ENCODE data around the gene ZBTB5. TPM values are rescaled to one million over a fixed set of nuclear protein-coding genes. Genes with fewer than 3 reads are reported as not detected.

Gene ZBTB5
- total and polyA plus RNA-seq, 2 of the 13 experiments (the other 11 are each of a cell fraction or from before 2014, with no cell fraction given) = 12.5 to 20.5 TPM

- TF ChIP-seq ZNF512B (CRISPR knock-in tag; IDR thresholded peaks at IDR 0.05; ENCODE audit: borderline replicate concordance) = no peak
- no peak for TF ChIP-seq NFATC3 (CRISPR knock-in tag; IDR thresholded peaks at IDR 0.05)
- TF ChIP-seq ZNF282 (IDR thresholded peaks at IDR 0.05; ENCODE audit: partially characterized antibody) = no peak
- peak; percentile 35; the same call in 1 of the 2 replicates for TF ChIP-seq ZNF556 (CRISPR knock-in tag; IDR thresholded peaks at IDR 0.05; ENCODE audit: borderline replicate concordance)
- no peak for TF ChIP-seq ZNF724P (CRISPR knock-in tag; IDR thresholded peaks at IDR 0.05; ENCODE audit: borderline replicate concordance)
- TF ChIP-seq ZSCAN31 (CRISPR knock-in tag; IDR thresholded peaks at IDR 0.05; ENCODE audit: low read depth) = no peak
- TF ChIP-seq ATF5 (CRISPR knock-in tag; IDR thresholded peaks at IDR 0.05; ENCODE audit: low read depth) = no peak
- no peak for TF ChIP-seq ZNF777 (CRISPR knock-in tag; IDR thresholded peaks at IDR 0.05)
- no peak for TF ChIP-seq MEIS2 (CRISPR knock-in tag; IDR thresholded peaks at IDR 0.05)
- no peak for TF ChIP-seq THAP9 (CRISPR knock-in tag; IDR thresholded peaks at IDR 0.05; ENCODE audit: borderline replicate concordance)
- no peak for TF ChIP-seq ZBTB7B (CRISPR knock-in tag; IDR thresholded peaks at IDR 0.05)
- no peak for TF ChIP-seq CHD4 (IDR thresholded peaks at IDR 0.05; ENCODE audit: borderline replicate concordance, low read length)
- no peak for TF ChIP-seq SSRP1 (CRISPR knock-in tag; IDR thresholded peaks at IDR 0.05)
- TF ChIP-seq ZNF30 (CRISPR knock-in tag; IDR thresholded peaks at IDR 0.05) = no peak
- no peak for TF ChIP-seq MBD4 (IDR thresholded peaks at IDR 0.05; ENCODE audit: borderline replicate concordance, low read length)
- no peak for TF ChIP-seq ZNF660 (CRISPR knock-in tag; IDR thresholded peaks at IDR 0.05; ENCODE audit: borderline replicate concordance, low read depth)
- no peak for TF ChIP-seq NCOA2 (CRISPR knock-in tag; IDR thresholded peaks at IDR 0.05)
- TF ChIP-seq ETV5 (CRISPR knock-in tag; IDR thresholded peaks at IDR 0.05; ENCODE audit: borderline replicate concordance) = 0 out of 2 replicates have a peak, but pooled peaks have one; percentile 9
- 0 out of 2 replicates have a peak, but pooled peaks have one; percentile 34 for TF ChIP-seq HNF4G (IDR thresholded peaks at IDR 0.05; ENCODE audit: borderline replicate concordance, low read depth, low read length)
- peak; percentile 63 for TF ChIP-seq HNF4G (CRISPR knock-in tag; IDR thresholded peaks at IDR 0.05; ENCODE audit: borderline replicate concordance, low read depth)
- peak; percentile 59 for TF ChIP-seq TEAD3 (CRISPR knock-in tag; optimal IDR thresholded peaks at IDR 0.05; ENCODE audit: borderline replicate concordance)
Observed at GRCh38 chr9:37410969-37411785, 54.1 kb downstream of the ZBTB5 start (continued).

Data from HepG2 (cell line).